Renal cortex interstitium (tissue), 11 donors: ENCODE data around the gene AANAT. TPM values are rescaled to one million over a fixed set of nuclear protein-coding genes. Genes with fewer than 3 reads are reported as not detected.

ENCODE experiments used
- DNase-seq, 11 donors: peaks; one replicate each; pipeline ENCODE4 v3.0.0-alpha.2; 2013; ENCODE audit warnings: low read depth in 9 of 11, low spot score in 4 of 11; ENCODE audit errors: extremely low read depth in 1 of 11
- polyA plus RNA-seq, 3 donors: library from polyadenylated mRNA; unstranded; fragments of 120-200 nt; gene quantifications; one replicate each; pipeline ENCODE4 v1.2.1, GENCODE V29; 2013; ENCODE audit not compliant: insufficient read length in 3 of 3

AANAT gene
- polyA plus RNA-seq, 3 donors, result 0.12 to 0.37 (median 0.29) TPM

GRCh38 chr17:76461765-76462555, 5.4 kb upstream of the AANAT start:
- DNase-seq, result no peak

GRCh38 chr17:76462556-76463290, 4.7 kb upstream of the AANAT start:
- no peak for DNase-seq

- no peak for DNase-seq
Measured at GRCh38 chr17:76466775-76467130, 650 bp upstream of the AANAT start.

- DNase-seq, result no peak
Measured at GRCh38 chr17:76467809-76468633, 618 bp downstream of the AANAT start.

- DNase-seq, result no peak
Measured at GRCh38 chr17:76468634-76469010, 1.2 kb downstream of the AANAT start.

- no peak for DNase-seq
Measured at GRCh38 chr17:76469076-76469990, 1.9 kb downstream of the AANAT start.

GRCh38 chr17:76469991-76470739, 2.8 kb downstream of the AANAT start:
- no peak for DNase-seq

- DNase-seq, result no peak
Measured at GRCh38 chr17:76471498-76472257, 4.3 kb downstream of the AANAT start.

GRCh38 chr17:76472258-76472645, 4.8 kb downstream of the AANAT start:
- DNase-seq, result no peak

- DNase-seq, result no peak
Measured at GRCh38 chr17:76472726-76473125, 5.3 kb downstream of the AANAT start.

GRCh38 chr17:76473541-76473985, 6.2 kb downstream of the AANAT start:
- DNase-seq, result no peak

- DNase-seq, result no peak
Measured at GRCh38 chr17:76474238-76474637, 6.8 kb downstream of the AANAT start.

GRCh38 chr17:76474894-76475293, 7.5 kb downstream of the AANAT start:
- no peak for DNase-seq

- DNase-seq, result no peak
Measured at GRCh38 chr17:76475302-76475701, 7.9 kb downstream of the AANAT start.

GRCh38 chr17:76476736-76477135, 9.3 kb downstream of the AANAT start:
- DNase-seq, result no peak

- DNase-seq, result no peak
Measured at GRCh38 chr17:76477576-76477975, 10.2 kb downstream of the AANAT start.

GRCh38 chr17:76478097-76478496, 10.7 kb downstream of the AANAT start:
- DNase-seq, result no peak
